RWPE1 (cell line): ENCODE results near the gene DACH1.

Source experiments
- CTCF ChIA-PET: fragments of 350-600 bp; sonication (Branson Sonifier 250); formaldehyde crosslinking; extraction: SDS; loops from one replicate; lab custom pipeline; 2021; lab: Yijun Ruan, JAX
- POLR2A ChIA-PET: fragments of 400-600 bp; formaldehyde crosslinking; extraction: SDS; loops from one replicate; lab custom pipeline; 2020; ENCODE audit warnings: antibody characterized with exemption; ENCODE audit not compliant: low non-redundant PET; lab: Yijun Ruan, JAX
- DNase-seq: peaks from one replicate; pipeline ENCODE4 v3.0.0; 2012; ENCODE audit warnings: low spot score
- H3K27ac ChIP-seq: fragments of 450-650 bp; 2 replicates; pipeline ENCODE4 v1.5.1; 2017
- CTCF ChIP-seq: fragments of 450-650 bp; conservative IDR thresholded peaks from 2 replicates; pipeline ENCODE4 v1.5.1; 2017; ENCODE audit warnings: low read depth, mild to moderate bottlenecking

Gene DACH1

GRCh38 chr13:71430681-71431080 lies 436.3 kb downstream of the DACH1 start:
- H3K27ac ChIP-seq, result no peak overlapping the region
- ChIA-PET POLR2A (no interaction called here), CTCF (no interaction called here)
- TF ChIP-seq CTCF, result no peak
- no peak for DNase-seq

GRCh38 chr13:71417205-71417604 lies 449.8 kb downstream of the DACH1 start:
- TF ChIP-seq CTCF, result no peak
- CTCF ChIA-PET, result no interaction called here
- no peak overlapping the region for H3K27ac ChIP-seq
- POLR2A ChIA-PET, result no interaction called here
- no peak for DNase-seq

- CTCF ChIA-PET, result no interaction called here
- POLR2A ChIA-PET, result no interaction called here
- no peak overlapping the region for H3K27ac ChIP-seq
- DNase-seq, result no peak
- TF ChIP-seq CTCF, result no peak
These were observed 454.8 kb downstream of the DACH1 start for GRCh38 chr13:71412231-71412630.

- no peak overlapping the region for H3K27ac ChIP-seq
- TF ChIP-seq CTCF, result no peak
- ChIA-PET POLR2A (no interaction called here), CTCF (no interaction called here)
- no peak for DNase-seq
These were observed 458.6 kb downstream of the DACH1 start for GRCh38 chr13:71408416-71408815.

- TF ChIP-seq CTCF, result no peak
These were observed 467.3 kb downstream of the DACH1 start for GRCh38 chr13:71399631-71400215.

GRCh38 chr13:71396149-71396548 lies 470.9 kb downstream of the DACH1 start:
- no peak overlapping the region for H3K27ac ChIP-seq
- ChIA-PET POLR2A (no interaction called here), CTCF (no interaction called here)
- no peak for DNase-seq
- TF ChIP-seq CTCF, result no peak

More at GRCh38 chr13:71399631-71400215, 467.3 kb downstream of the DACH1 start:
- ChIA-PET POLR2A (no interaction called here), CTCF (interaction anchor here (0.7 kb wide), 1 partner anchor 68 kb away, joined by 3 read pairs; no protein-coding TSS in a partner anchor)
- DNase-seq, result no peak
- no peak overlapping the region for H3K27ac ChIP-seq
